ENCODE measurements around the gene INTS3. TPM values are rescaled to one million over a fixed set of nuclear protein-coding genes. Genes with fewer than 3 reads are reported as not detected.

The INTS3 gene
- total and polyA plus RNA-seq, 2 donors (not counting 3 experiments of a cell fraction or from before 2014, with no cell fraction given): 61.9 to 63.1 TPM

DNA sequence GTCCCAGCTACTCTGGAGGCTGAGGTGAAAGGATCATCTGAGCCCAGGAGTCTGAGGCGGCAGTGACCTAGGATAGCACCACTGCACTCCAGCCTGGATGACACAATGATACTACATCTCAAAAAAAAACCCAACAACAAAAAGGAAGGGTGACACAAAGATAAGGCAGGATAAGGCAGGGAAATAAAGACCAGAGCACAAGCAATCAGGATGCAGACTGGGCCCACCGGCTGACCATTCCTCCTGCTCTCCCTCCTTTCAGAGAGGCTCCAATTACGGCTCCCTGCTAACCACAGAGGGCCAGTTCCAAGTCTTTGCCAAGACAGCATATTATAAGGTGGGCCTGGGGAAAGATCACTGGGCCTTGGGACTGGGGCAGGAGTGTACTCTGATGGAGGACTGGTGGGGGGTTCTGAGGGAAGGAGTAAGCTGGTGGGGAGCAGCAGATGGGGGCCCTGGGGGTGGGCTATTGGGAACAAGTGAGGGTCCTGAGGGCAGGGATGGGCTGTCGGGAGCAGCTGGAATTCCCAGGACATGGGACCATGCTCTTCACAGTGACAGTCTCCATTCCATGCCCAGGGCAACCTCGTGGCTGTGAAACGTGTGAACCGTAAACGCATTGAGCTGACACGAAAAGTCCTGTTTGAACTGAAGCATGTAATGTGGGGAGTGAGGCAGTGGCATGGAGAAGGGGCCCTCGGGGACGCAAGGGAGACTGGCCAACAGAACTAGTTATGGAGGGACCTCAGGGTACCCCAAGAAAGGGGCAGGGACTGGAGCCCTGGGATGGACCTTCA is 42.1 kb upstream of the INTS3 start:
- Histone ChIP-seq H3K36me3 (ENCODE audit: control insufficient read depth in 2 of 2, extremely low read depth in 1 of 2, insufficient read depth in 2 of 2, low read length in 2 of 2) (peaks cover 0 to 21% of the 10 kb centered on the region in 2 experiments), H3K9me1 (replicated peaks; ENCODE audit: control insufficient read depth, extremely low read depth, insufficient read depth, low read length) (no peaks in the 10 kb centered on the region), H3K9ac (replicated peaks; ENCODE audit: extremely low read depth, insufficient read depth, low read length) (no peak overlapping the region), H3K27me3 (ENCODE audit: control insufficient read depth in 2 of 2, insufficient read depth in 2 of 2, low read length in 2 of 2) (no peaks in the 10 kb centered on the region), H4K20me1 (replicated peaks; ENCODE audit: control insufficient read depth, extremely low read depth, insufficient read depth, low read length) (no peaks in the 10 kb centered on the region), H3K79me2 (ENCODE audit: control insufficient read depth, insufficient read depth, low read length) (no peaks in the 10 kb centered on the region), H3K4me3 (replicated peaks in 1 of 3; ENCODE audit: insufficient read depth in 1 of 3, low read depth in 1 of 3, low read length in 3 of 3) (no peak overlapping the region), H3K27ac (ENCODE audit: insufficient read depth, low read depth, low read length) (no peak overlapping the region), H2AFZ (ENCODE audit: low read depth, low read length) (no peak overlapping the region), H3K4me1 (ENCODE audit: control insufficient read depth, extremely low read depth, insufficient read depth, low read length) (no peaks in the 10 kb centered on the region), H3K9me3 (replicated peaks; ENCODE audit: control insufficient read depth, insufficient read depth, low read length) (no peaks in the 10 kb centered on the region), H3K4me2 (ENCODE audit: insufficient read depth, low read length) (no peak overlapping the region)
- no TSS peak for BruUV-seq (replicated peaks)
- dilution Hi-C loops (cut with MboI; ENCODE audit: extremely low pct_ligation_motif_present, low sequenced_read_pairs) (no loop called here), intact Hi-C loops (cut with micrococcal nuclease) (no loop called here)
- CTCF ChIA-PET: interaction anchor here (1.7 kb wide), 1 partner anchor 13 kb away, joined by 5 read pairs; no protein-coding TSS in a partner anchor
- TF ChIP-seq, protein P1, sequence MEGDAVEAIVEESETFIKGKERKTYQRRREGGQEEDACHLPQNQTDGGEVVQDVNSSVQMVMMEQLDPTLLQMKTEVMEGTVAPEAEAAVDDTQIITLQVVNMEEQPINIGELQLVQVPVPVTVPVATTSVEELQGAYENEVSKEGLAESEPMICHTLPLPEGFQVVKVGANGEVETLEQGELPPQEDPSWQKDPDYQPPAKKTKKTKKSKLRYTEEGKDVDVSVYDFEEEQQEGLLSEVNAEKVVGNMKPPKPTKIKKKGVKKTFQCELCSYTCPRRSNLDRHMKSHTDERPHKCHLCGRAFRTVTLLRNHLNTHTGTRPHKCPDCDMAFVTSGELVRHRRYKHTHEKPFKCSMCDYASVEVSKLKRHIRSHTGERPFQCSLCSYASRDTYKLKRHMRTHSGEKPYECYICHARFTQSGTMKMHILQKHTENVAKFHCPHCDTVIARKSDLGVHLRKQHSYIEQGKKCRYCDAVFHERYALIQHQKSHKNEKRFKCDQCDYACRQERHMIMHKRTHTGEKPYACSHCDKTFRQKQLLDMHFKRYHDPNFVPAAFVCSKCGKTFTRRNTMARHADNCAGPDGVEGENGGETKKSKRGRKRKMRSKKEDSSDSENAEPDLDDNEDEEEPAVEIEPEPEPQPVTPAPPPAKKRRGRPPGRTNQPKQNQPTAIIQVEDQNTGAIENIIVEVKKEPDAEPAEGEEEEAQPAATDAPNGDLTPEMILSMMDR (IDR thresholded peaks at IDR 0.05; ENCODE audit: extremely low read depth in 1 of 2, insufficient read depth in 1 of 2, low read depth in 1 of 2, low read length in 2 of 2): no peak
- no peak for TF ChIP-seq EZH2 (IDR thresholded peaks at IDR 0.05; ENCODE audit: borderline replicate concordance, low read depth, low read length, severe bottlenecking)
- no peak for TF ChIP-seq GATA2 (IDR thresholded peaks at IDR 0.05; ENCODE audit: insufficient read depth, insufficient read length, low read depth, low read length)
- TF ChIP-seq, protein P2, sequence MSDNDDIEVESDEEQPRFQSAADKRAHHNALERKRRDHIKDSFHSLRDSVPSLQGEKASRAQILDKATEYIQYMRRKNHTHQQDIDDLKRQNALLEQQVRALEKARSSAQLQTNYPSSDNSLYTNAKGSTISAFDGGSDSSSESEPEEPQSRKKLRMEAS (IDR thresholded peaks at IDR 0.05; ENCODE audit: insufficient read depth, insufficient read length): no peak
- no peak for TF ChIP-seq MYC (IDR thresholded peaks at IDR 0.05; ENCODE audit: low read depth, low read length)
- no peak for TF ChIP-seq JUN (IDR thresholded peaks at IDR 0.05; ENCODE audit: borderline replicate concordance, insufficient read depth, insufficient read length, low read depth)
- no peak for TF ChIP-seq POLR2A (IDR thresholded peaks at IDR 0.05; ENCODE audit: low read depth, low read length)
- no peak for TF ChIP-seq FOS (IDR thresholded peaks at IDR 0.05; ENCODE audit: borderline replicate concordance, insufficient read depth, low read length)
- no peak for TF ChIP-seq POLR2AphosphoS5 (IDR thresholded peaks at IDR 0.05; ENCODE audit: insufficient read depth, low read depth, low read length)
- POLR2A ChIA-PET: no interaction called here
- FAIRE-seq (no peak), DNase-seq (ENCODE audit: low read depth, low spot score) (no peak)
